ENCODE data around the gene STAG2. TPM values are rescaled to one million over a fixed set of nuclear protein-coding genes. Genes with fewer than 3 reads are reported as not detected.

Gene STAG2
- polyA plus RNA-seq, 1 donor (not counting 4 experiments of a cell fraction or from before 2014, with no cell fraction given): 42.9 TPM

- no peaks in the 10 kb centered on the region for H3K9me1 ChIP-seq (ENCODE audit: control insufficient read depth, extremely low read depth, insufficient read depth, low read length)
- peaks cover 55% of the 10 kb centered on the region for H3K79me2 ChIP-seq (ENCODE audit: control insufficient read depth, insufficient read depth, low read length)
- no peak overlapping the region for H2AFZ ChIP-seq (ENCODE audit: control insufficient read depth, low read length)
- H3K27ac ChIP-seq (ENCODE audit: control insufficient read depth, insufficient read depth, low read length): no peak overlapping the region
- no peaks in the 10 kb centered on the region for H3K9me3 ChIP-seq (ENCODE audit: control insufficient read depth, low read depth, low read length)
- H3K4me2 ChIP-seq (ENCODE audit: control insufficient read depth, extremely low read depth, insufficient read depth, low read depth, low read length): no peak overlapping the region
- TF ChIP-seq EZH2 (IDR thresholded peaks at IDR 0.05; ENCODE audit: low read length): no peak
- TF ChIP-seq CTCF (optimal IDR thresholded peaks at IDR 0.05 in 1 of 3, IDR thresholded peaks at IDR 0.05 in 1 of 3, conservative IDR thresholded peaks at IDR 0.05 in 1 of 3; ENCODE audit: extremely low read depth in 1 of 3, insufficient read depth in 2 of 3, low read length in 3 of 3): no peak
- H3K4me1 ChIP-seq (ENCODE audit: control insufficient read depth, extremely low read depth, insufficient read depth, low read length): peaks cover 22% of the 10 kb centered on the region
- DNase-seq (ENCODE audit: low read depth, low spot score) (no peak), FAIRE-seq (no peak)
- H4K20me1 ChIP-seq (ENCODE audit: control insufficient read depth, extremely low read depth, insufficient read depth, low read length): peaks cover 5% of the 10 kb centered on the region
- H3K4me3 ChIP-seq (ENCODE audit: control insufficient read depth in 2 of 3, extremely low read depth in 1 of 3, insufficient read depth in 2 of 3, low read depth in 1 of 3, low read length in 3 of 3): no peak overlapping the region
- no peaks in the 10 kb centered on the region for H3K27me3 ChIP-seq (ENCODE audit: control insufficient read depth, extremely low read depth, insufficient read depth, low read length)
- dilution Hi-C loops (cut with MboI; ENCODE audit: extremely low pct_ligation_motif_present, low sequenced_read_pairs): no loop called here
- no peak overlapping the region for H3K9ac ChIP-seq (ENCODE audit: control insufficient read depth, extremely low read depth, insufficient read depth, low read length)
- H3K36me3 ChIP-seq (ENCODE audit: control insufficient read depth in 2 of 2, extremely low read depth in 1 of 2, insufficient read depth in 2 of 2, low read length in 2 of 2): no peaks in the 10 kb centered on the region
Measured at GRCh38 chrX:123989235-123989634, 27.7 kb downstream of the STAG2 start.

GRCh38 chrX:123990169-123990568 lies 28.7 kb downstream of the STAG2 start:
- DNase-seq (ENCODE audit: low read depth, low spot score) (no peak), FAIRE-seq (no peak)
- Histone ChIP-seq H4K20me1 (ENCODE audit: control insufficient read depth, extremely low read depth, insufficient read depth, low read length) (peaks cover 5% of the 10 kb centered on the region), H3K4me3 (ENCODE audit: control insufficient read depth in 2 of 3, extremely low read depth in 1 of 3, insufficient read depth in 2 of 3, low read depth in 1 of 3, low read length in 3 of 3) (no peak overlapping the region), H3K79me2 (ENCODE audit: control insufficient read depth, insufficient read depth, low read length) (peaks cover 56% of the 10 kb centered on the region), H3K27me3 (ENCODE audit: control insufficient read depth, extremely low read depth, insufficient read depth, low read length) (no peaks in the 10 kb centered on the region), H3K4me2 (ENCODE audit: control insufficient read depth, extremely low read depth, insufficient read depth, low read depth, low read length) (no peak overlapping the region), H3K27ac (ENCODE audit: control insufficient read depth, insufficient read depth, low read length) (no peak overlapping the region), H3K9ac (ENCODE audit: control insufficient read depth, extremely low read depth, insufficient read depth, low read length) (no peak overlapping the region), H3K9me3 (ENCODE audit: control insufficient read depth, low read depth, low read length) (no peaks in the 10 kb centered on the region), H3K9me1 (ENCODE audit: control insufficient read depth, extremely low read depth, insufficient read depth, low read length) (no peaks in the 10 kb centered on the region), H3K36me3 (ENCODE audit: control insufficient read depth in 2 of 2, extremely low read depth in 1 of 2, insufficient read depth in 2 of 2, low read length in 2 of 2) (no peaks in the 10 kb centered on the region), H3K4me1 (ENCODE audit: control insufficient read depth, extremely low read depth, insufficient read depth, low read length) (peaks cover 23% of the 10 kb centered on the region), H2AFZ (ENCODE audit: control insufficient read depth, low read length) (no peak overlapping the region)
- dilution Hi-C loops (cut with MboI; ENCODE audit: extremely low pct_ligation_motif_present, low sequenced_read_pairs): no loop called here
- TF ChIP-seq CTCF (optimal IDR thresholded peaks at IDR 0.05 in 1 of 3, IDR thresholded peaks at IDR 0.05 in 1 of 3, conservative IDR thresholded peaks at IDR 0.05 in 1 of 3; ENCODE audit: extremely low read depth in 1 of 3, insufficient read depth in 2 of 3, low read length in 3 of 3) (no peak), EZH2 (IDR thresholded peaks at IDR 0.05; ENCODE audit: low read length) (no peak)

All from keratinocyte (primary cell).